ENCODE data around the gene CFAP221.
A peak's percentile ranks its signal among the peaks of the same experiment; 100 is the strongest.

CFAP221 gene

DNA sequence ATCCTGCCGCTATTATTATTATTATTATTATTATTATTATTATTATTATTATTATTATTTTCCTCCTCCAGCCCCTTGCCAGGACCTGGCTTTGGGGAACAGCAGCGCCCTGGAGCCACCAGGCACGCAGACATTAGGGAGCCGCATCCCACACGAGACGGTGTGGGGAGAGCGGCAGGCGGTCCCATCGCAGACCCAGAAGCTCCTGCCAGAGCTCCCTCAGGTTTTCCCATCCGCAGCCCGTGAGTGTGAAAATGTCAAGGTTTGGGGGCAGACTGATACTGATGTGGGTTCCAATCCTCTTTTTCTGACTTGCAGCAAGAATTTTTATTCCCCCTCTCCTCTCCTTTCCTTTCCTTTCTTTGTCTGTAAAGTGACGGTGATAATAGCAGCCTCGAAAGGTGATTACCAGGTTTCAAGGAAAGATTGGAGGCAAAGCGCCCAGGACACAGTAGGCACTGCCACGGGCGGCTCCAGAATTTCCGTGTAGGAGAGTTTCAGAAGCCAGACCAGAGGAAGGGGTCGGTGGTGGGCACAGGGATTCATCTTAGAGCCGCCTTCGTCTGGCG lies 20.8 kb upstream of the CFAP221 start:
- Histone ChIP-seq H3K9ac (ENCODE audit: low read depth, low read length) (peak overlapping the region; percentile 55), H3K4me1 (ENCODE audit: insufficient read depth, low read length) (peaks cover 14% of the 10 kb centered on the region), H3K9me3 (ENCODE audit: control insufficient read depth, insufficient read depth, low read length) (no peaks in the 10 kb centered on the region), H3K36me3 (ENCODE audit: insufficient read depth, low read length) (no peaks in the 10 kb centered on the region)

- no peaks in the 10 kb centered on the region for H3K36me3 ChIP-seq (ENCODE audit: insufficient read depth, low read length)
- H3K9ac ChIP-seq (ENCODE audit: low read depth, low read length): peak within 1 kb of the TSS; percentile 55
- peaks cover 14% of the 10 kb centered on the region for H3K4me1 ChIP-seq (ENCODE audit: insufficient read depth, low read length)
- H3K9me3 ChIP-seq (ENCODE audit: control insufficient read depth, insufficient read depth, low read length): no peaks in the 10 kb centered on the region
Observed at GRCh38 chr2:119523952-119524694, 20.1 kb upstream of the CFAP221 start, which contains the start of gene SCTR. TSS of gene SCTR (minus strand) at chr2:119524483. CDS start at chr2:119524226, 257 bp downstream.

DNA sequence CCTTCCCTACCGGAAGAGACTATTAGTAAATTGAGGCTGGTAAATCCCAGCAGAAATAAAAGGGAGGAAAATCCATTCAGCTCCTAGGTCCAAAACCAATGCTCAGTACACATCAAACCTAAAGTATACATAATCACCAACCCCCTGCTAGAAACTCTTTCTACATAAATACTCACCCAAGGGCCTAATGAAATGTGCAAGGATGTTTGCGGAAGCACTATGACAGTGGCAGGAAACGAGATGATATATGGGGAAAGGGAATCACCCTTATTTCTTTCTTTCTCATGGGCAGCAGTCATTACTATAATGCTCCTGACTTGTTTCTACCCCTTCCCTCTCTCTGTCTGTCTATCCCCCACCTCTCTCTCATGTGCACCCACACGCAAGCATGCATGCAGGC lies 18.6 kb upstream of the CFAP221 start:
- Histone ChIP-seq H3K4me1 (ENCODE audit: insufficient read depth, low read length) (peaks cover 14% of the 10 kb centered on the region), H3K9ac (ENCODE audit: low read depth, low read length) (no peak overlapping the region), H3K36me3 (ENCODE audit: insufficient read depth, low read length) (no peaks in the 10 kb centered on the region), H3K9me3 (ENCODE audit: control insufficient read depth, insufficient read depth, low read length) (no peaks in the 10 kb centered on the region)

- Histone ChIP-seq H3K9ac (ENCODE audit: low read depth, low read length) (no peak overlapping the region), H3K4me1 (ENCODE audit: insufficient read depth, low read length) (peaks cover 9% of the 10 kb centered on the region), H3K9me3 (ENCODE audit: control insufficient read depth, insufficient read depth, low read length) (0 out of 2 replicates have a peak, but pooled peaks cover 1% of the 10 kb centered on the region), H3K36me3 (ENCODE audit: insufficient read depth, low read length) (no peaks in the 10 kb centered on the region)
Observed at GRCh38 chr2:119527999-119528398, 16.2 kb upstream of the CFAP221 start.

- H3K9ac ChIP-seq (ENCODE audit: low read depth, low read length): no peak overlapping the region
- peaks cover 4% of the 10 kb centered on the region; the same call in 1 of the 2 replicates for H3K9me3 ChIP-seq (ENCODE audit: control insufficient read depth, insufficient read depth, low read length)
- H3K4me1 ChIP-seq (ENCODE audit: insufficient read depth, low read length): peaks cover 9% of the 10 kb centered on the region
- no peaks in the 10 kb centered on the region for H3K36me3 ChIP-seq (ENCODE audit: insufficient read depth, low read length)
Observed at GRCh38 chr2:119531292-119531691, 13.0 kb upstream of the CFAP221 start.

GRCh38 chr2:119533560-119533959 lies 10.7 kb upstream of the CFAP221 start:
- Histone ChIP-seq H3K9me3 (ENCODE audit: control insufficient read depth, insufficient read depth, low read length) (peaks cover 4% of the 10 kb centered on the region; the same call in 1 of the 2 replicates), H3K36me3 (ENCODE audit: insufficient read depth, low read length) (no peaks in the 10 kb centered on the region), H3K9ac (ENCODE audit: low read depth, low read length) (no peak overlapping the region), H3K4me1 (ENCODE audit: insufficient read depth, low read length) (no peaks in the 10 kb centered on the region)

DNA sequence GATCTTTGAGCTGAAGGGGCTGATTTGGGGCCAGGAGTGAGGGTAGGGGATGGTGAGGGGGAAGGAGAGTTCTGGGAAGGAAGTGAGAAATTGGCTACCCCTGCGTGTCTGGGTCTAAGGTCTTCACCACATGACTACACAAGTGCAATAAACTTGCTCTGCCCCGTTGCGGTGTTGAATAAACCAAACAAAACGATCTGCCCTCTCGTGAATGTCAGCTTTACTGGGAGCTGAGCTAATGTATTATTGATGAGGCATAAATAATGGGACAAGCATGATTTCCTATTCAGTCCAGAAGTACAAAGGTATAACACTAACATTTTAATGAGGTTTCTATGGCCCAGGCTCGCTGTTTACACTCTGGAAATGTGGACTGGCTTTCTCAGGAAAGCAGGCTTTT lies 8.0 kb upstream of the CFAP221 start:
- Histone ChIP-seq H3K9ac (ENCODE audit: low read depth, low read length) (no peak overlapping the region), H3K36me3 (ENCODE audit: insufficient read depth, low read length) (no peaks in the 10 kb centered on the region), H3K4me1 (ENCODE audit: insufficient read depth, low read length) (no peaks in the 10 kb centered on the region), H3K9me3 (ENCODE audit: control insufficient read depth, insufficient read depth, low read length) (peaks cover 4% of the 10 kb centered on the region; the same call in 1 of the 2 replicates)

- H3K9ac ChIP-seq (ENCODE audit: low read depth, low read length): no peak overlapping the region
- peaks cover 4% of the 10 kb centered on the region; the same call in 1 of the 2 replicates for H3K9me3 ChIP-seq (ENCODE audit: control insufficient read depth, insufficient read depth, low read length)
- no peaks in the 10 kb centered on the region for H3K4me1 ChIP-seq (ENCODE audit: insufficient read depth, low read length)
- H3K36me3 ChIP-seq (ENCODE audit: insufficient read depth, low read length): no peaks in the 10 kb centered on the region
Observed at GRCh38 chr2:119536707-119537106, 7.5 kb upstream of the CFAP221 start.

GRCh38 chr2:119537792-119538191 lies 6.5 kb upstream of the CFAP221 start:
- no peaks in the 10 kb centered on the region for H3K4me1 ChIP-seq (ENCODE audit: insufficient read depth, low read length)
- H3K36me3 ChIP-seq (ENCODE audit: insufficient read depth, low read length): no peaks in the 10 kb centered on the region
- H3K9ac ChIP-seq (ENCODE audit: low read depth, low read length): no peak overlapping the region
- H3K9me3 ChIP-seq (ENCODE audit: control insufficient read depth, insufficient read depth, low read length): peaks cover 4% of the 10 kb centered on the region; the same call in 1 of the 2 replicates

- no peaks in the 10 kb centered on the region for H3K9me3 ChIP-seq (ENCODE audit: control insufficient read depth, insufficient read depth, low read length)
- H3K36me3 ChIP-seq (ENCODE audit: insufficient read depth, low read length): no peaks in the 10 kb centered on the region
- no peaks in the 10 kb centered on the region for H3K4me1 ChIP-seq (ENCODE audit: insufficient read depth, low read length)
- no peak overlapping the region for H3K9ac ChIP-seq (ENCODE audit: low read depth, low read length)
Observed at GRCh38 chr2:119541476-119541875, 2.8 kb upstream of the CFAP221 start.

GRCh38 chr2:119544939-119545475 lies 758 bp downstream of the CFAP221 start:
- H3K9ac ChIP-seq (ENCODE audit: low read depth, low read length): peak overlapping the region; percentile 87; the same call in 1 of the 2 replicates
- no peaks in the 10 kb centered on the region for H3K36me3 ChIP-seq (ENCODE audit: insufficient read depth, low read length)
- no peaks in the 10 kb centered on the region for H3K4me1 ChIP-seq (ENCODE audit: insufficient read depth, low read length)
- H3K9me3 ChIP-seq (ENCODE audit: control insufficient read depth, insufficient read depth, low read length): no peaks in the 10 kb centered on the region

DNA sequence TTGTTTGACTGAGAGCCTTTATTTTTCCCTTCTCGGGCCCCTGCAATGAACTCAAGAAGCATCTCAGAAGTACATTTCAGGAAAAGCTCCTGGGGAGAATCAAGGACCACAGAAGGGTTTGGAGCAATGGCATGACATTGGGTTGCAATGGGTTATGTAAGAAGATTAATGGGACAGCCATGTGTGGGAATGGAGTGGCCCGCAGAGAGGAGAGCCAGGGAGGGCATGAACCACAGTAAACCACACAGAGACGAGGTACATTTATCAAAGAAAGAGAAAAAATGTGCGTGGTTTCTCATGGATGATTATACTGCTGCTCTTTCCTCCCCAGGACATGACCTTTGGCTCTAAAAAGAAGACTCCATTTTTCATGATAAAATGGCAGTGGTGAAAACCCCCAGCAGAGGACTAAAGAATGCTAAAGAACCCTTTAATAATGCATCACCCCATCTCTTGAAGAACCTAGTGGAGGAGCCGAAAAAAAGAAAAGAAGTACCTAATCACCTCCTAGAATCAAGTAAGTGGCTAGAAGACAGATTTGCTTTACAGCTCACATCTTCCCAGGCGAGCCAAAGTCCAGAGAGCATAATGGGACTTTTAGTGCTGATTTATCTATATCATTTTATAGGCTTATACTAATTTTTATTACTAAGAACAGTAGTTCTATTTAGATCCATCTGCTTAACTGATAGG lies 1.7 kb downstream of the CFAP221 start:
- no peaks in the 10 kb centered on the region for H3K4me1 ChIP-seq (ENCODE audit: insufficient read depth, low read length)
- no peak overlapping the region for H3K9ac ChIP-seq (ENCODE audit: low read depth, low read length)
- H3K9me3 ChIP-seq (ENCODE audit: control insufficient read depth, insufficient read depth, low read length): no peaks in the 10 kb centered on the region
- no peaks in the 10 kb centered on the region for H3K36me3 ChIP-seq (ENCODE audit: insufficient read depth, low read length)

GRCh38 chr2:119546447-119546767 lies 2.2 kb downstream of the CFAP221 start:
- no peaks in the 10 kb centered on the region for H3K4me1 ChIP-seq (ENCODE audit: insufficient read depth, low read length)
- H3K9ac ChIP-seq (ENCODE audit: low read depth, low read length): no peak overlapping the region
- H3K36me3 ChIP-seq (ENCODE audit: insufficient read depth, low read length): no peaks in the 10 kb centered on the region
- no peaks in the 10 kb centered on the region for H3K9me3 ChIP-seq (ENCODE audit: control insufficient read depth, insufficient read depth, low read length)

- Histone ChIP-seq H3K9ac (ENCODE audit: low read depth, low read length) (no peak overlapping the region), H3K9me3 (ENCODE audit: control insufficient read depth, insufficient read depth, low read length) (no peaks in the 10 kb centered on the region), H3K36me3 (ENCODE audit: insufficient read depth, low read length) (no peaks in the 10 kb centered on the region), H3K4me1 (ENCODE audit: insufficient read depth, low read length) (no peaks in the 10 kb centered on the region)
Observed at GRCh38 chr2:119548516-119549120, 4.4 kb downstream of the CFAP221 start.
